Adipose tissue (tissue), 3 donors: ENCODE results near the gene SOCS6. TPM values are rescaled to one million over a fixed set of nuclear protein-coding genes. Genes with fewer than 3 reads are reported as not detected.
"Not testable (repeated sequence)": the region's sequence is repeated elsewhere in the genome, so short reads cannot be mapped to it uniquely, and the experiment has no call there.

Experiments
- H3K27ac ChIP-seq: one replicate; pipeline ENCODE4 v1.5.1; 2013; ENCODE audit warnings: low read depth, low read length
- WGBS, 3 donors: extraction: QIAGEN DNeasy Blood & Tissue Kit; methylation state at CpG; one replicate each; pipeline ENCODE4 v1.1.7; 2013; 5-methylcytosine and 5-hydroxymethylcytosine counted together
- polyA plus RNA-seq, 3 donors: library from polyadenylated mRNA; stranded (reverse); fragments of 200-250 nt; gene quantifications; one replicate each; pipeline ENCODE4 v1.2.3, GENCODE V29; 2013
- donor health status: healthy with polysubstance abuse.
- donor health status: Bipolar disorder and iron deficiency.
- donor health status: healthy.

SOCS6 gene
- polyA plus RNA-seq, 3 donors = 4.0 to 9.4 (median 4.5) TPM

- H3K27ac ChIP-seq = no peak overlapping the region
- WGBS, 3 donors = 81 to 84% (median 83%) methylated on average over 4 of the region's 4 CpGs
Observed at GRCh38 chr18:70337139-70337972, 48.5 kb downstream of the SOCS6 start.

DNA sequence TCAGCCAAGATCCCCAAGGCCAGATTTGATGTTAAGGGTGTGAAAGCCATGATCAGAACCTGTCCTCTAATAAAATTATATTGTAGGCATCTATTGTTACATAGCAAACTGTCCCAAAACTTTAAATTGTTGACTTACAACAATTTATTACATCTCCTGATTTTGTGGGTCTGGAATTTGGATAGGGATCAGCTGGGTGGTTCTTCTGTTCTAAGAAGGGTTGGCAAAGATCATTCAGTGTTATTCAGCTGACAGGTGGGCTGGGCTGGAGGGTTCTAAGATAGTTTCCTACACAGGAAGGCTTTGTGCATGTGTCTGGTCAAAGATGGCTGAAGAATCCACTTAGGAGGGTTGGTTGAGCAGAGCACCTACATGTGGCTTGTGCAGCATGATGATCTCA, 50.0 kb downstream of the SOCS6 start:
- no peak overlapping the region for H3K27ac ChIP-seq

DNA sequence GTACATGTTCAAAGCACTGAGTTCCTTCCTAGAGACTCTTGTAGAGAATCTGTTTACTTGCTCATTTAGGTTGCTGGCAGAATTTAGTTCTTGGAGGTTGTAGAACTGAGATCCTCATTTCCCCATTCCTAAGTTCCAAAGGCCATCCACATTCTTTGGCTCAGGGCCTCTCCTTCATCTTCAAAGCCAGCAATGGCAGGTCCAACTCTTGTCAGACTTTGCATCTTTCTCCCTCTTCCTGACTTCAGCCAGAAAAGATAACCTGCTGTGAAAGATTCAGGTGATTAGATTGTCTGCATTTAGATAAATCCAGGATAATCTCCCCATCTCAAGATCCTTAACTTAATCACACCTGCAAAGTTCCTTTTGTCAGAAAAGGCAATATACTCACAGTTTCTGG, 51.1 kb downstream of the SOCS6 start:
- no peak overlapping the region for H3K27ac ChIP-seq

GRCh38 chr18:70348481-70348880, 59.6 kb downstream of the SOCS6 start:
- not testable (repeated sequence) for H3K27ac ChIP-seq
- 91 to 97% (median 93%) methylated on average over 3 of the region's 3 CpGs for WGBS, 3 donors

DNA sequence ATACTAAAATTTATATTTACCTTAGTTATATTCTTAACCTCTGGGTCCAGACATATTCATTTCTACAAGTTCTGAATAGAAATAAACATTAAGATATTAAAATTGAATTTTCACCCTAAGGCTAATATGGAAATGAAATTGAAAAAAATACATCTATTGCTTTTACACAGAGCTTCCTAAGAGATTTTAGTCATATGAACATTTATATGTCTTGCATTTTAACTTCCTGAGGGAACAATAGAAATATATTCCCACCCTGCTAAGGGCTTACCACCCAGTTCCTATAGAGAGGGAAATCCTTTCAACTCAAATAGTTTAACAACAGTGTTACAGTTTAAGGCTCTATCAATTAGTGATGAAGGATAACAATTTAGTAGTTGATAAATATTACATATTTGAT, 60.5 kb downstream of the SOCS6 start:
- no peak overlapping the region for H3K27ac ChIP-seq

DNA sequence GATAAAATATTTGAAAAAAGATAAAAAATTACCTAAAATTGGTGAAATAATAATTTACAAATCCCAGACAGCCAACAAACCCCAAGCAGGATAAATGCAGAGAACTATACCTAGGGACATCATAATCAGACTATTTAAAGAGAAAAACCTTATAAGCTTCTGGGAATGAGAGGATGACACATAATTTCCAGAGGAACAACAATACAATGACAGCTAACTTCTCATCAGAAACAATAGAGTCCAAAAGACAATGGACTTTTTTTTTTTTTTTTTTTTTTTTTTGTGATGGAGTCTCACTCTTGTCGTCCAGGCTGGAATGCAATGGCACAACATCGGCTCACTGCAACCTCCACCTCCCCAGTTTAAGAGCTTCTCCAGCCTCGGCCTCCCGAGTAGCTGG, 65.2 kb downstream of the SOCS6 start:
- WGBS, 3 donors = 94 to 96% (median 95%) methylated on average over 4 of the region's 4 CpGs
- H3K27ac ChIP-seq = no peak overlapping the region

GRCh38 chr18:70354771-70355170, 65.9 kb downstream of the SOCS6 start:
- H3K27ac ChIP-seq = no peak overlapping the region
- 82 to 95% (median 94%) methylated on average over 2 of the region's 2 CpGs for WGBS, 3 donors

GRCh38 chr18:70355620-70356385, 67.0 kb downstream of the SOCS6 start:
- H3K27ac ChIP-seq = no peak overlapping the region
- 78 to 90% (median 86%) methylated on average over 5 of the region's 5 CpGs for WGBS, 3 donors

GRCh38 chr18:70358105-70358406, 69.2 kb downstream of the SOCS6 start:
- not testable (repeated sequence) for H3K27ac ChIP-seq
- WGBS, 3 donors = 86 to 92% (median 92%) methylated on average over 5 of the region's 5 CpGs

DNA sequence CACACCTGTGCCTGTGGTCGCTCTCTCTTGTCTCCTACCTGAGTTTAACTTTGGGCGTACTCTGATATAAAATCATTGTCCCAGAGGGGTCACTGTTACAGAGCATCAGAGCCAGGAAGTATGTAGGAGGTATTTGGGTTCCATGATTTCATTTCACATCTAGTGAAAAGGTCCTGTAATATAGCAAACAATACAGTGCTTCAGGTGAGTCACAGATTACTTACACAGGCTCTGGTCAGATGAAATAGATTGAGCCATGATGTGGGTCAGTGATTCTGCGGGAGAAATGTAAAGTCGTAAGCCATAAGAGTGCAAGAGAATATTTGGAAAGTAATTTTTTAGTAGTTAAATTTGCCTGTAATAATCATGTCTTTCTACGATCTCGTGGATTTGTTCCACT, 70.2 kb downstream of the SOCS6 start:
- no peak overlapping the region for H3K27ac ChIP-seq
- 93 to 95% (median 94%) methylated on average over 6 of the region's 6 CpGs for WGBS, 3 donors

DNA sequence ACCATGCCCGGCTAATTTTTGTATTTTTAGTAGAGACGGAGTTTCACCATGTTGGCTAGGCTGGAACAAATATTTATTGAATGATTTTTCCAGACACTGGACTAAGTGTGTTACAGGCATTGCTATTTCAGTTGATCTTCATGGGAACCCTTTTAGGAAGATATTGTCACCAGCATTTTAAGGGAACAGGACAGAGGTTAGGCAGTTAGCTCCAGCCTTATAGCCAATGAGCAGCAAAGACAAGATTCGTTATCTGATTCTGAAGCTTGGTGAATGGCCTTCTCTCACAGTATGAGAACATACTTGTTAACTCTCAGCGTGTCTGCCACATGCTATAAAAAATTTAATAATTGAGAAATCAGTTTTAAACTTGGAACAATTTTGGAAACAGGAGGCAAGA, 73.4 kb downstream of the SOCS6 start:
- no peak overlapping the region for H3K27ac ChIP-seq
- WGBS, 3 donors = 88 to 97% (median 89%) methylated on average over 4 of the region's 4 CpGs

GRCh38 chr18:70363861-70364260, 75.0 kb downstream of the SOCS6 start:
- WGBS, 3 donors = 75 to 88% (median 77%) methylated on average over 2 of the region's 2 CpGs
- H3K27ac ChIP-seq = no peak overlapping the region

- 89 to 94% (median 94%) methylated on average over 3 of the region's 3 CpGs for WGBS, 3 donors
- H3K27ac ChIP-seq = no peak overlapping the region
Observed at GRCh38 chr18:70365361-70365760, 76.5 kb downstream of the SOCS6 start.

DNA sequence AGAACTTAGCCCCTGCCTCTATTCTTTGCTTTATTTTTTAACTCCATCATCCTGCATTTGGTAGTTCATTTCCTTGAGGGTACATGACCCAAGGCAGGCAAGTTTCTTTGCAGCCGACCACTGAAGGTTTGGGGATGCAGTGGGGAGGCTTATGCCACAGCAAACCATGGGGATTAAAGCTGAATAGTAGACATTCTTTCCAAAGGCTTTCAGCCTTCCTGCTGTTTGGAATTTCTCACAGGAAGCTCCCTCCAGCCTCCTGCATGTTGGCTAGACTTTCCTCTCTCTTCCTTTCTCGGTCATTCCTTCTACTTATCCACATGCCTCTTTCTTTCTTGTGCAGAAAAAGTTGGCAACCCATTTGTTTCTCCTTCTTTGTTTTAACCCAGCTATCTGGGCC, 77.3 kb downstream of the SOCS6 start:
- 40 to 57% (median 57%) methylated on average over 2 of the region's 2 CpGs for WGBS, 3 donors
- H3K27ac ChIP-seq = no peak overlapping the region

GRCh38 chr18:70366670-70367069, 77.8 kb downstream of the SOCS6 start:
- 75 to 90% (median 77%) methylated on average over 7 of the region's 7 CpGs for WGBS, 3 donors
- H3K27ac ChIP-seq = no peak overlapping the region

DNA sequence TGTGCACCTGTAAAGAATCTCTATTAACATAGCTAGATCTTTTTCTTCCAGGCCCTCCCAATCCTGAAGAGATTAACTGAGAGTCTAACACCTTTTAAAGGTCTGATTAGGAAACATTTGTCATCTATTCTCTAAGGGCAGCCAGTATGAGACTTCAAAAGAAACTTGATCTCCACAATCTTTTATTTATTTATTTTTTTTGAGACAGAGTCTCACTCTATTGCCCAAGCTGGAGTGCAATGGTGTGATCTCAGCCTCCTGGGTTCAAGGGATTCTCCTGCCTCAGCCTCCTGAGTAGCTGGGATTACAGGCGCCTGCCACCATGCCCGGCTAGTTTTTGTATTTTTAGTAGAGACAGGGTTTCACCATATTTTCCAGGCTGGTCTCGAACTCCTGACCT, 78.5 kb downstream of the SOCS6 start:
- WGBS, 3 donors = 90 to 94% (median 93%) methylated on average over 3 of the region's 3 CpGs
- H3K27ac ChIP-seq = not testable (repeated sequence)

- no peak overlapping the region for H3K27ac ChIP-seq
- 58 to 90% (median 67%) methylated on average over 1 of the region's 1 CpG for WGBS, 3 donors
Observed at GRCh38 chr18:70368903-70369302, 80.1 kb downstream of the SOCS6 start.

DNA sequence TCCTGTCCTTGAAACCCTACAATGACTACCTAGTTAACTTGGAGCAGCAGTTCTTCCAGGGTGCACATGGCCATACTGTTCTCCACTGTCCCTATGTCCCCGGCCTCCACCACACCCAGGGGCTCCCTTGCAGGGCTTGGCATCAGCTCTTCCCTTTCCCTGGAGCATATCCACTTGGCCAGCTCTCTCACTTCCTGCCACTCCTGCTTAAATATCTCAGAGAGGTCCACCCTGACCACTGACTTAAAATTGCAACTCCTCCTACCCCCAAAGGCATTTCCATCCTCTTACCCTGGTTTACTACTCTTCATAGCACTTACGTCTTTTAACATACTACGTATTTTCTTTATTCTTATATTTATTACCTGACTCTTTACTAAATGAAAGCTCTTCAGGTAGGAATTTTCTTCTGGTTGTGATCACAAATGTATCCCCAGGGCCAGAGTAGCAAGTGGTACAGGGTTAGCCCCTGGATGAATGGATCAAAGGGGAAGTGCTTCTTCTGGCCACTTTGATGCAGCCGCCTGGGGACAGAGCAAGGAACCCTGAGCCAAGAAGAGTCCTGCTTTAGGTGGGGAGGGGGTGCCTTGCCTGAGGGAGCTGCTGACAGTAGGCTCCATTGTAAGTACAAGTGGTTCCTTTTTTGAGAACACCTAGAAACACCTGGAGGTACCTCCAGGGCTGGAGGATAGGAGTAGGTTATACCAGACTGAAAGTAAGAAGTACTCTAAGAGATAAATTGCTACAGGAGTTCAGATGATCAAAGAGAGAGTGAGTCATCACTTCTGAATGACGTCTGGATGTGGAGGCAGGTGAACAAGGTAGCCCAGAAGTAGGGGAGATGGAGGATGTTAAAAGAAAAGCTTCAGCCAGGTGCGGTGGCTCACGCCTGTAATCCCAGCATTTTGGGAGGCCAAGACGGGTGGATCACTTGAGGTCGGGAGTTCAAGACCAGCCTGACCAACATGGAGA, 82.2 kb downstream of the SOCS6 start:
- H3K27ac ChIP-seq = no peak overlapping the region
- 84 to 89% (median 84%) methylated on average over 9 of the region's 9 CpGs for WGBS, 3 donors

GRCh38 chr18:70371908-70372307, 83.1 kb downstream of the SOCS6 start:
- H3K27ac ChIP-seq = no peak overlapping the region
- 82 to 89% (median 85%) methylated on average over 2 of the region's 2 CpGs for WGBS, 3 donors
